ENCODE measurements around the gene LRRC4.

LRRC4 gene

DNA sequence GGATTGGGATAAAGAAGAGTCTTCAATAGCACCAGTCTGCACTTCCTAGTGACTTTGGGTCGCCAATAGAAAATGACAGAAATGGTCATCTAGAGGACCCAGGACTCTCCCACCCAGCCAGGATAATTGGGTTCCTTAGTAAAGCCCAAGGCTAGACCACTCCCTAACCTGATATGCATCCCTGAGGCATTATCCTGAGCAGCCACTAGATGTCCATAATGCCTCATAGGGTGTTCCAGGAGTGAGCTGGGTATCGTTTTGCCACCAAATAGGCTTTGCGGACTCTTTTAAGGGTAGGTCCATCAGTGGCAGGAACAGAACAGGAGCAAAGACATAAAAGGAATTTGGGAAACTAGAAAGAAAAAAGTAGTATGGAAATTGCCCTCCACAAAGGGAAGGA lies 4.5 kb upstream of the LRRC4 start:
- Histone ChIP-seq H3K27me3 (replicated peaks; ENCODE audit: insufficient read depth, low read length) (no peaks in the 10 kb centered on the region), H4K20me1 (ENCODE audit: insufficient read depth, low read length) (peaks cover 17% of the 10 kb centered on the region; the same call in 1 of the 2 replicates), H3K4me2 (ENCODE audit: low read depth, low read length) (peak overlapping the region; percentile 40), H3K9me3 (replicated peaks; ENCODE audit: insufficient read depth, low read length) (no peaks in the 10 kb centered on the region), H3K79me2 (ENCODE audit: low read length) (peaks cover 67% of the 10 kb centered on the region), H3K36me3 (replicated peaks; ENCODE audit: insufficient read depth, low read length) (no peaks in the 10 kb centered on the region), H3F3A (ENCODE audit: insufficient read depth, low read length) (peaks cover 47% of the 10 kb centered on the region), H3K27ac (ENCODE audit: low read length) (no peak overlapping the region; the same call in 1 of the 2 replicates), H2AFZ (ENCODE audit: low read length) (no peak overlapping the region), H3K4me3 (ENCODE audit: low read length) (no peak overlapping the region), H3K9me2 (replicated peaks; ENCODE audit: insufficient read depth, low read length) (no peaks in the 10 kb centered on the region), H3K9ac (ENCODE audit: low read length) (no peak overlapping the region), H3K4me1 (ENCODE audit: low read length) (peaks cover 60% of the 10 kb centered on the region)
- TF ChIP-seq EZH2 (optimal IDR thresholded peaks at IDR 0.05; ENCODE audit: low read depth, low read length) (no peak), EZH2phosphoT487 (IDR thresholded peaks at IDR 0.05; ENCODE audit: low read length) (no peak)
- TF ChIP-seq, protein P1, sequence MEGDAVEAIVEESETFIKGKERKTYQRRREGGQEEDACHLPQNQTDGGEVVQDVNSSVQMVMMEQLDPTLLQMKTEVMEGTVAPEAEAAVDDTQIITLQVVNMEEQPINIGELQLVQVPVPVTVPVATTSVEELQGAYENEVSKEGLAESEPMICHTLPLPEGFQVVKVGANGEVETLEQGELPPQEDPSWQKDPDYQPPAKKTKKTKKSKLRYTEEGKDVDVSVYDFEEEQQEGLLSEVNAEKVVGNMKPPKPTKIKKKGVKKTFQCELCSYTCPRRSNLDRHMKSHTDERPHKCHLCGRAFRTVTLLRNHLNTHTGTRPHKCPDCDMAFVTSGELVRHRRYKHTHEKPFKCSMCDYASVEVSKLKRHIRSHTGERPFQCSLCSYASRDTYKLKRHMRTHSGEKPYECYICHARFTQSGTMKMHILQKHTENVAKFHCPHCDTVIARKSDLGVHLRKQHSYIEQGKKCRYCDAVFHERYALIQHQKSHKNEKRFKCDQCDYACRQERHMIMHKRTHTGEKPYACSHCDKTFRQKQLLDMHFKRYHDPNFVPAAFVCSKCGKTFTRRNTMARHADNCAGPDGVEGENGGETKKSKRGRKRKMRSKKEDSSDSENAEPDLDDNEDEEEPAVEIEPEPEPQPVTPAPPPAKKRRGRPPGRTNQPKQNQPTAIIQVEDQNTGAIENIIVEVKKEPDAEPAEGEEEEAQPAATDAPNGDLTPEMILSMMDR (IDR thresholded peaks at IDR 0.05; ENCODE audit: low read length), result peak; percentile 50
- DNase-seq, result peak; percentile 31

DNA sequence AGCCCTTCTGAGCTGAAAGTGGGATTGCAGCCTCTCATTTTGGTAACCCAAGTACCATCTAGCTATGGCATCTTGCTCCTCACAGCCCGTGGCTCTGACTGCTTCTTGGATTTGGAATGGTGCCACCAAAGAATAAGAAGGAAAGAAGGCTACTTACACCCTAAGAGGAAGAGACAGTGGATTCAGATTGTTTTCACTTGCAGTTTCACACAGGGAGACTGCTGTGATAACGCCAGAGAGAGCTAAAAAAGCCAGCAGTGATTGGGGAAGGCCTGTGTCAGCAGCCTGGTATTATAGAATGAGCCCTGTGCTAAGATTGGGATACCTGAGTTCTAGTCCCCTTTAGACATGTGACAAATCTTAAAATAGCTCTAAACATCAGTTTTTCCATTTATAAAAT lies 3.6 kb upstream of the LRRC4 start:
- Histone ChIP-seq H3K4me2 (ENCODE audit: low read depth, low read length) (peak overlapping the region; percentile 31; the same call in 1 of the 2 replicates), H3K9me2 (replicated peaks; ENCODE audit: insufficient read depth, low read length) (no peaks in the 10 kb centered on the region), H3K4me3 (ENCODE audit: low read length) (no peak overlapping the region), H3K79me2 (ENCODE audit: low read length) (peaks cover 68% of the 10 kb centered on the region), H3K27ac (ENCODE audit: low read length) (peak overlapping the region; percentile 26; the same call in 1 of the 2 replicates), H3K9ac (ENCODE audit: low read length) (no peak overlapping the region), H4K20me1 (ENCODE audit: insufficient read depth, low read length) (peaks cover 17% of the 10 kb centered on the region; the same call in 1 of the 2 replicates), H3K9me3 (replicated peaks; ENCODE audit: insufficient read depth, low read length) (no peaks in the 10 kb centered on the region), H2AFZ (ENCODE audit: low read length) (no peak overlapping the region), H3K4me1 (ENCODE audit: low read length) (peaks cover 60% of the 10 kb centered on the region), H3K36me3 (replicated peaks; ENCODE audit: insufficient read depth, low read length) (no peaks in the 10 kb centered on the region), H3F3A (ENCODE audit: insufficient read depth, low read length) (peaks cover 47% of the 10 kb centered on the region), H3K27me3 (replicated peaks; ENCODE audit: insufficient read depth, low read length) (no peaks in the 10 kb centered on the region)
- TF ChIP-seq EZH2 (optimal IDR thresholded peaks at IDR 0.05; ENCODE audit: low read depth, low read length) (no peak), EZH2phosphoT487 (IDR thresholded peaks at IDR 0.05; ENCODE audit: low read length) (no peak)
- TF ChIP-seq, protein P1 (IDR thresholded peaks at IDR 0.05; ENCODE audit: low read length), result no peak
- peak; percentile 57 for DNase-seq

DNA sequence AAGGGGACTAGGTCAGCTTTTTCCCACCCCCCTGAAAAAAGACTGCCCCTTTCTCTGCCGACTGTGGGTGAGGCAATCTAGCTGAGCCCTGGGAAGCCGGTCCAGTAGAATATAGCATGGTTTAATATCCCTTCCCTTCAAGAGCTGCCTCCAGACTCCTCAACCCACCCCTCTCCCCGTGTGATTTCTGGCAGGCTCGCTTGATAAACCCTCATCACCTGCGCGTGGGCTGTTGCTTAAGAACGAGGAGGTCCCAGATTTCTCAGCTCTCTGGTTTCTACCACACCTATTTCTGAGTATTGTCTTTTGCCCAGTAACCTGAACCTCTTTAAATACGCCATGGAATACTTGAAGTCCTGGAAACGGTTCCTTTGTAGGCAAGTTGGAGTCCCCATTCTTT lies 2.0 kb upstream of the LRRC4 start:
- H3K4me2 ChIP-seq (ENCODE audit: low read depth, low read length), result no peak overlapping the region
- no peak overlapping the region for H3K4me3 ChIP-seq (ENCODE audit: low read length)
- H3K36me3 ChIP-seq (replicated peaks; ENCODE audit: insufficient read depth, low read length), result no peaks in the 10 kb centered on the region; the same call in 1 of the 2 replicates
- DNase-seq, result no peak
- H3K4me1 ChIP-seq (ENCODE audit: low read length), result peaks cover 52% of the 10 kb centered on the region
- H3K27me3 ChIP-seq (replicated peaks; ENCODE audit: insufficient read depth, low read length), result no peaks in the 10 kb centered on the region
- H3F3A ChIP-seq (ENCODE audit: insufficient read depth, low read length), result peaks cover 46% of the 10 kb centered on the region
- TF ChIP-seq EZH2phosphoT487 (IDR thresholded peaks at IDR 0.05; ENCODE audit: low read length) (no peak), EZH2 (optimal IDR thresholded peaks at IDR 0.05; ENCODE audit: low read depth, low read length) (no peak)
- TF ChIP-seq, protein P1 (IDR thresholded peaks at IDR 0.05; ENCODE audit: low read length), result no peak
- no peak overlapping the region for H3K9ac ChIP-seq (ENCODE audit: low read length)
- no peak overlapping the region for H3K27ac ChIP-seq (ENCODE audit: low read length)
- peaks cover 67% of the 10 kb centered on the region for H3K79me2 ChIP-seq (ENCODE audit: low read length)
- H4K20me1 ChIP-seq (ENCODE audit: insufficient read depth, low read length), result peaks cover 10% of the 10 kb centered on the region; the same call in 1 of the 2 replicates
- H2AFZ ChIP-seq (ENCODE audit: low read length), result no peak overlapping the region
- H3K9me3 ChIP-seq (replicated peaks; ENCODE audit: insufficient read depth, low read length), result no peaks in the 10 kb centered on the region
- no peaks in the 10 kb centered on the region for H3K9me2 ChIP-seq (replicated peaks; ENCODE audit: insufficient read depth, low read length)

All from MM.1S (cell line).